HepG2 (cell line): ENCODE results near the gene PRDM7. TPM values are rescaled to one million over a fixed set of nuclear protein-coding genes. Genes with fewer than 3 reads are reported as not detected.

Experiments
- AFF4 ChIP-seq: sonication (generic); formaldehyde crosslinking; IDR thresholded peaks from 2 replicates; pipeline ENCODE4 v1.4.0; 2020; ENCODE audit warnings: missing genetic modification reagents
- BATF2 ChIP-seq: sonication (generic); formaldehyde crosslinking; IDR thresholded peaks from 2 replicates; pipeline ENCODE4 v1.8.0; 2022; ENCODE audit warnings: mild to moderate bottlenecking, missing genetic modification reagents, moderate library complexity
- GFI1 ChIP-seq: sonication (generic); formaldehyde crosslinking; IDR thresholded peaks from 2 replicates; pipeline ENCODE4 v1.5.0; 2020; ENCODE audit warnings: missing genetic modification reagents, mild to moderate bottlenecking, borderline replicate concordance
- HCFC1 ChIP-seq: fragments of 150-350 bp; IDR thresholded peaks from 2 replicates; pipeline ENCODE4 v1.6.1; 2014; ENCODE audit warnings: low read depth, low read length
- KDM5A ChIP-seq: fragments of 200-600 bp; sonication (generic); IDR thresholded peaks from 2 replicates; pipeline ENCODE4 v1.7.0; 2018; ENCODE audit warnings: antibody characterized with exemption, mild to moderate bottlenecking, low read length, borderline replicate concordance
- NFIB ChIP-seq: sonication (generic); formaldehyde crosslinking; IDR thresholded peaks from 2 replicates; pipeline ENCODE4 v1.9.0; 2021; ENCODE audit warnings: missing genetic modification reagents, mild to moderate bottlenecking, borderline replicate concordance
- POLR2G ChIP-seq: fragments of 200-400 bp; formaldehyde crosslinking; IDR thresholded peaks from 2 replicates; pipeline ENCODE4 v1.6.1; 2018; ENCODE audit warnings: mild to moderate bottlenecking, low read depth, low read length, moderate library complexity
- PRDM4 ChIP-seq: sonication (generic); formaldehyde crosslinking; IDR thresholded peaks from 2 replicates; pipeline ENCODE4 v1.9.0; 2021; ENCODE audit warnings: missing genetic modification reagents, borderline replicate concordance
- REXO4 ChIP-seq: sonication (generic); formaldehyde crosslinking; IDR thresholded peaks from 2 replicates; pipeline ENCODE4 v1.8.0; 2022; ENCODE audit warnings: missing genetic modification reagents, mild to moderate bottlenecking, borderline replicate concordance
- ZBTB34 ChIP-seq: sonication (generic); formaldehyde crosslinking; IDR thresholded peaks from 2 replicates; pipeline ENCODE4 v1.8.0; 2022; ENCODE audit warnings: mild to moderate bottlenecking, missing genetic modification reagents
- ZFP41 ChIP-seq: sonication (generic); formaldehyde crosslinking; IDR thresholded peaks from 2 replicates; pipeline ENCODE4 v1.4.0; 2020; ENCODE audit warnings: mild to moderate bottlenecking, missing genetic modification reagents, borderline replicate concordance
- ZNF205 ChIP-seq: IDR thresholded peaks from 2 replicates; pipeline ENCODE4 v1.6.1; 2018; ENCODE audit warnings: missing biosample characterization, missing genetic modification reagents
- ZNF639 ChIP-seq: conservative IDR thresholded peaks from 2 replicates; pipeline ENCODE4 v1.6.1; 2018; ENCODE audit warnings: missing genetic modification reagents
- ZNF709 ChIP-seq: sonication (generic); formaldehyde crosslinking; IDR thresholded peaks from 2 replicates; pipeline ENCODE4 v1.5.0; 2020; ENCODE audit warnings: mild to moderate bottlenecking, missing genetic modification reagents
- ZNF772 ChIP-seq: sonication (generic); formaldehyde crosslinking; IDR thresholded peaks from 2 replicates; pipeline ENCODE4 v1.5.0; 2020; ENCODE audit warnings: mild to moderate bottlenecking, missing genetic modification reagents
- ZSCAN30 ChIP-seq: sonication (generic); formaldehyde crosslinking; IDR thresholded peaks from 2 replicates; pipeline ENCODE4 v1.5.0; 2020; ENCODE audit warnings: mild to moderate bottlenecking, missing genetic modification reagents
- polyA plus RNA-seq, 8 experiments: library from polyadenylated mRNA; depleted of rRNA in 3 of 8; stranded (reverse) in 7 of 8; unstranded in 1 of 8; fragments of >200 nt; fragmentation: Illumina TruSeq in 4 of 8; extraction: Trizol in 4 of 8; gene quantifications; 2 replicates each; pipeline versions ENCODE4 v1.2.1 to v1.2.3, GENCODE V29; 2011 to 2016; ENCODE audit warnings: low read depth in 4 of 8, missing spikeins in 1 of 8, mixed read lengths in 1 of 8; ENCODE audit not compliant: insufficient read depth in 1 of 8
- total RNA-seq, 5 experiments: library from RNA; depleted of rRNA; stranded (reverse); fragments of >200 nt; fragmentation: Illumina TruSeq; extraction: Trizol; gene quantifications; 2 replicates each; pipeline ENCODE4 v1.2.3, GENCODE V29; 2016; ENCODE audit warnings: low read depth in 1 of 5

Gene PRDM7
- total and polyA plus RNA-seq, 2 of the 13 experiments (the other 11 are each of a cell fraction or from before 2014, with no cell fraction given) = not detected

GRCh38 chr16:90022209-90023077, 54.7 kb downstream of the PRDM7 start (continued):
- TF ChIP-seq PRDM4 (CRISPR knock-in tag) (no peak), HCFC1 (peak; percentile 62), BATF2 (0 out of 2 replicates have a peak, but pooled peaks have one; percentile 65), ZNF205 (CRISPR knock-in tag) (peak; percentile 66; the same call in 1 of the 2 replicates), ZNF709 (0 out of 2 replicates have a peak, but pooled peaks have one; percentile 47), ZFP41 (CRISPR knock-in tag) (peak; percentile 58; the same call in 1 of the 2 replicates), ZNF772 (CRISPR knock-in tag) (peak; percentile 79), AFF4 (0 out of 2 replicates have a peak, but pooled peaks have one; percentile 56), POLR2G (peak; percentile 92), KDM5A (peak; percentile 46), REXO4 (no peak), ZBTB34 (peak; percentile 45; the same call in 1 of the 2 replicates), GFI1 (0 out of 2 replicates have a peak, but pooled peaks have one; percentile 31), ZNF639 (CRISPR knock-in tag) (peak; percentile 78), NFIB (CRISPR knock-in tag) (no peak), ZSCAN30 (CRISPR knock-in tag) (no peak)
